ENCODE data around the gene ATP7B.
"Not testable (repeated sequence)": the region's sequence is repeated elsewhere in the genome, so short reads cannot be mapped to it uniquely, and the experiment has no call there.

The ATP7B gene

DNA sequence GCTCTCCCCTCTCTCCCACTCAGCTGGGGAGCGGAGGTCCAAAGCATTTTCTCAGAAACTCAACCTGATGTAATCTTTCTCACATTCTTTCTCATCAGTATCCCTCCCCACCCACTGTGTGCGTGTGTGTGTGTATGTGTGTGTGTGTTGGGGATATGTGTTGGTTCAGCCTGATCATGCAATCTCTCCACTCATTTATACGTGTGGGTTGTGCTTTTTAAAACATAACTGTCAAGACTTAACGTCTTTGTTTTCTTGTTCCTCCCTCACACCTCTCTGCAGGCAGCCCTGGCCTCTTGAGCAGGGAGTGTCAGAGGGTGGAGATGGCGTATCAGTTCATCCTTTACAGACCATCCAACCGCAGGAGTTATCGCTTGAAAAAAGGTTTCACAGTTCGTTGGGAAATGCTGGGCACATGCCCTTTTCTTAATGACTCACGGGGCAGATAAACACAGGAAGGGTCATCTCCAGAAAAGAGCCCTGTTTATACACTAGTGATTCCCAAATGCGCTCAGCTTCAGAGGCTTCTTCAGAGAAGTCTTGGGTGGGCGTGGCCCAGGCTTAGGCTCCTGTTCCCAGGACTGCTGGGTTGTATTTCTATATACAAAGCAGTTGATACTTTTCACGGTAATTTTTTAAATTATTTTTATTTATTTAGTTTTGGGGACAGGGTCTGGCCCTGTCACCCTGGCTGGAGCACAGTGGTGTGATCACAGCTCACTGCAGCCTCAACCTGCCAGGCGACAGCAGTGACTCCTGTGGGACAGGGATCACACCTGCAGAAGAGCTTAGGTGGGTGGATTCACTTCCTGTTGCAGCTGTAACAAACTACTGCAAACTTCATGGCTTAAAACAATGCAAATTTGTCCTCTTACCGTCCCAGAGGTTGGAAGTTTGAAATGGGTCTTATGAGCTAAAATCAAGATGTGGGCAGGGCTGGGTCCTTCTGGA is 89.2 kb downstream of the ATP7B start:
- DNase-seq (ENCODE audit: low read depth): no peak

DNA sequence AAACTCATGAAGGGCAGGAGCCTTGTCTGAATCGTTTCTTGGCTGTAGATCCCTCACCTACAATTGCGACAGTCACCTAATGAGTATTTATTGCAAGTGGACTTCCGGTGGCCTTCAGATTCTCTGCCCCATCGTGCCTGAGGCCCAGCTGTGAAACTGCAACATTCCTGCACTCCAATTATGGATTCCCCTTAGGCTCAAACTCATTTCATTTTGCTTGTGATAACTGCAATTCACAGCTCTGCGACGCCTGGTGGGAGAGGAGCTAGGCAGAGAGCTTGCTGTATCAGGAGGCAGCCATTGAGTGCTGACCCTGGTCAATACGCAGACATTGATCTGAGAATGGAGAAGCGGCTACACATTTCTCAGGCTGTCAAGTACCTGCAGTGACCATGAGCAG is 90.5 kb downstream of the ATP7B start:
- DNase-seq (ENCODE audit: low read depth): no peak

DNA sequence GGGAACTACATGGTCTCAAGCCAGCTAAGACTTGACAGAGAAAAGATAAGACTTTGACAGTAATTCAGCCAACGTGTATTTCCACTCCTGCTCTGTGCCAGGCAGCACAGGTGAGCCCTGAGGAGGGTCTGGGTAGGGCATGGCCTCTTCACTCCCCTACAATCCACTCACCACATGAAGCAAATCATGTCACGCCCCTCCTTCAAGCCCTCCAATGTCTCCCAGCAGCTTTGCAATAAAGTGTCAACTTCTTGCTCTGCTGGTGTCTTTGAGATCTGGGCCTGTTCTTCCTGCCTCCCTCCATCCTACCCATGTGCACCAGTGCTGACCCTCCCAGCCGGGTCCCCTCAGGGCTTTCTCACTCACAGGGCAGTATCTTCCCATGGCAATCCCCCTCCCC is 91.0 kb downstream of the ATP7B start:
- DNase-seq (ENCODE audit: low read depth): no peak

DNA sequence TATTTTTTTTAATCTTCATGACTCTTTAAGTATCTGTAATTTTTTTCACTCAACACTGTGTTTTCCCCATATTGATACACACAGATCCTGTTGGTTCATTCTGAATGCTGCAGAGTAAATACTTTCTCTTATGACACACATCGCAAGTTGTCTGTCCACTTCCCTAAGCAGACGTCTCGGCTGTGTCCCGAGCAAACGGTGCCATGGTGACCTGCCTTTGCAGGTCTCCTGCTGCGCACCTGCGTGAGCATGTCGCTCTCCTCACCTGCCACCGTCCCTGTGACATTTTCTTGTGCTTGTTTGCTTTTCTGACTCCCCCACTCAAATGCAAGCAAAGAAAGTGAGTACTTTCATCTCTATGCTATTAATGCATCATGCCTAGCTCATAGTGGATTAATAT is 91.7 kb downstream of the ATP7B start:
- no peak for DNase-seq (ENCODE audit: low read depth)

DNA sequence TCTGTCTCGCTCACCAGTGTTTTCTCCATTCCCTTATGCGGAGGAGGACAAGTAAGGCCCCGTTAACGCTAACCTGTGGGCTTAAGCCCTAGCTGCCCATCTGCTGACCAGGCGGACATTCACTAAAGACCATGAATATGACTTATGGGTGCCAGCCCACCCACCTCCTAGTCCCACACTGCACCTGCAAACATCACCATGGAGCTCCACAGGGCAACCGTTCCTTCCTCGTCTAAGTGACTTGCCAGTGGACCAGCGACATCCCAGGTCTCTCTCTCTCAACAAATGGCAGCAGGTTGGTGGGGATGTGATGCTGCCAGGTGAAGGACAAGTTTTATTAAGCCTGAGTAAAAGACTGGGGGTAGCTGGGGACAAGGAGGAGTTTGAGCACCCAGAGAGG is 94.3 kb downstream of the ATP7B start:
- DNase-seq (ENCODE audit: low read depth): no peak

DNA sequence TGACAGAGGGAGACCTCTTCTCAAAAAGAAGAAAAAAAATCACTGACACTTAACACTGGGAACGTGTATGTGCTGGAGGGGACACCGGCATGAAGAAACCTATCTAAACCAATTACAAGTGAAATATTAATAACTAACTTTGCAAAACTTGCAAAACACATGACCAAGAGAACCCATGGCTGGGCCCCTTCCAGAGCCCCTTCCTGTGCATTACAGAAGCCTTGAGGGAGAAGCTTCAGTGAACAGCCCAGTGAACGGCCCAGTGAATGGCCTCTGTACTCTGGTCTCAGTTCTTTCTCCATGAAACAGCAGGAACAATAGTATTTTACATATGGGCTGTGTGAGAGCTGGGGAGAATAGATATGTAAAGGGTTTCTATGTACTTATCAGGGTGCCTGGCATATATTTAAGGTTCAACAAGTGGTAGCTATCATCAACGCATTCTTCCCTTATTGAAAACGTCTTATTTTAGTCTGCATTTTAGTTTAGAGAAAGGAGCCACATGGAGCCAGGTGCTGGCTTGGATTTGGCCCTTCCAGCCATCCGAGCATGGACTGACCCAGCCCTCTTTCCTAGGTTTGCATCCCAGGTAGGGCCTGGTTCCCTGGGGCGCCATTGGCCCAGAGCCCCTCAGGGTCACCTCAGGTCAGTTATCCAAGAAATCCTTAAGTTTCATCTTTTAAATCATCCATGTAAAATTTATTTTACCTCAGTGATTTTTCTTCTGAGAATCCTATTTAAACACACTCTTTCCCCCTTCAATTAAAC is 95.0 kb downstream of the ATP7B start:
- no peak for DNase-seq (ENCODE audit: low read depth)

DNA sequence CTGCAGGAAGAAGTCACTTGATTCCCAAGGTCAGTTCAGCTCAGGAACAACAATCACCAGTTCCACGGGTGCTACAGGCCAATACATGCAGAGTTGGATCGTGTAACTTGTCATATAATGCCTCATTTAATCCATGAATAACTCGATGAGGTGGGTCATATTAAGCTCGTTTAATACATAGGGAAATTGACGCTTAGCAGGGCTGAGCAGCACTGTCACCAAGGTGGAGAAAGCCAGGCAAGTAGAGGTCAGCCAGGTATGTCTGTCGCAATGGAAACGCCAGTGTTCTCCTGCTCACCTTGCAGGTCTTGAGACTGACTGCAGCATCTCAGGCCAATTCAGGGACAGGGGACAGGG is 97.1 kb downstream of the ATP7B start:
- no peak for DNase-seq (ENCODE audit: low read depth)

DNA sequence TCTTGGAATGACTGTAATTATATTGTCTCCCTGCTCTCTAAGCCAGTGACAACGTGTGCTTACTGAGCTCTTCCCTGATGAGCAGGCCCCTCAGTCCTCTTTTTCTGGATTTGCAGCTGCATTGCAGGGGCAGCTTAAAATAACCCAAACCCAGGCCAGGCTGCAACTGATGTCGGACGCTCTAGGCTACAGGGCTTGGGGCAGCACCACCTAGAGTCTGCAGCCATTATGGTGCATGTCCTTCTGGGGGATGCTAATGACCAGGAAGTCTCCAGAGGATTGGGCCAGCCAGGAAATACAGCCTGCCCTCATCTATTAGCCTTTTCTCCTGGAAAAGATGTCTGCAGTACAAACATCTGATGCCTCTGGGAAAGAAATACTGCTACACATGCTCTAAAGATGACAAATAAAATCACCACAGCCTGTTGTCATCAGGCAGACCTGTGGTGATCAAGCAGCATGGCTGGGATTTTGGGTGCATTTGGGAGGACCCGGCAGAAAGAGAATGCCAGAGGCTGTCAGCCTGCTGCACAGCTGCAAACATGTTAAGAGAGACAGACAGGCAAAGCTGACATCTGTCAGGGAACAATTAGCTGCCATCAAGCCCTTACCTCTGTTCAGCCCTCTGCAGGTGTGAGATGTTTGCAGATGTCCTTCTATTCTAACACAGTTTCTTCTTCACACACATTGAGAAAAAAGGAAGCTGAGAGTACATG is 97.7 kb downstream of the ATP7B start:
- DNase-seq (ENCODE audit: low read depth): no peak

DNA sequence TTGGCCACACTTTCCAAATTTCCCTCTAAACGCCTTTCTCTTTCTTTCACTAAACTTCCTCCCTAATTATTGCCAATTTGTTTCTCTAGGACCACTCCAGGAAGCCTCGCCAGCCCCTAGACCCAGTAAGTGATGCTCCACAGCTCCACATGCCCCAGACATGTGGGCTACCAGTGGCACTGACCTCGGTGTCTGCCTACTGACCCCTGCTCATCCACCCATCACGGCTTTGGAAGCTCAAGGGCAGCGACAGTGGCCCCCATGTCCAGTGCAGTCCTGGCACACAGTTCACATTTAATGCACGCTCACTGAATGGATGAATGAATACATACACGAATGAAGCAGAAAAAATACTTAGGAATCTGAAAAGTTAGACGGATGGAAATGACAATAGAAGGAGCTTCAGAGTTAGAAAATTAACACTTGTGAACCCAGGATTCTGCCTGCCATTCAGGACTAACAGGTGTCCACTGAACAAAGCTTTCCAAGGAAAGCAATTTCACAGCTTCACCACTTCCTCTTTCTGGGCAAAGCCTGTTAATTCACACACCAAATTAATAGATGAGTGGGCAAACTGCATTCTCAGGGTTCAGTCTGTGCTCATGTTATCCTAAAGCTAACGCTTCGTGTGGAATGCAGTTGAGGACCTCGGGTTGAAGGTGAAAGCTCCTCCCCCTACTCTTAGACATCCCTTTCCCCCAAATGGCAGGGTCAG is 98.6 kb downstream of the ATP7B start:
- no peak for DNase-seq (ENCODE audit: low read depth)

DNA sequence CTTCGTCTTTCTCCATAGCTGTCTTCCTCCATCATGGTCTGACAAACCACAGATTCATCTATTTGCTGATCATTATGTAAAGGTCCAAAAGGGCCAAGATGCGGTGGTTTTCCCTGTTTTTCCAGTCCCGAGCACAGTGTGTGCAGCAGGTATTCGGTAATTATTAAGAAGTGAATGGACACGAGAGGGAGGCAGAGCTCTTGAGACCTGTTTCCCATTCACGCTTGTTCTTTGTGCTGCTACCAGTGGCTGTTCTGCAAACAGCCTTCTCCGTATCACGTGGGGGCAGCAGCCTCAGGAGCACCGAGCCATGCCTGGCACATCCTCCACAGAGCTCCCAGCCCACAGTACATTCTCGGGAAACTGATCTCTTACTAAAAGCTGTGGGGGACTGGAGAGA is 99.2 kb downstream of the ATP7B start:
- no peak for DNase-seq (ENCODE audit: low read depth)

DNA sequence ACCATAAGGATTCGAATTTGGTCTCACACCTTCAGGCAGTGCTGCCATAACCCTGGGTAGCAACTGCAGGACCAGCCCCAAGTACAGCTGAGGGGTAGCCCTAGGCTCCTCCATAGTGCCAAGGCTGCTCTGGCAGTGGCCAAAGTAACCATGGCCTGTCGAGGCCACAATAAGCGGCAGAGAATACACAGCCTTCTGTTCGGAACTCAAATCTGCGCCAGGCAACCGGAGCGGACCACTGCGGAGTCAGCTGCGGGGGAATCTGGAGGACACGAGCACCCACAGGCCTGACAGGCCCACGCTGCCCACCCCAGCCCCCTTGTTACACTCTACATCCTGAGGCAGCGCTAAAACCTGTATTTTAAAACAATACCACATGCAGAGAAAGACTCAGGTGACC is 100.7 kb downstream of the ATP7B start:
- no peak for DNase-seq (ENCODE audit: low read depth)

DNA sequence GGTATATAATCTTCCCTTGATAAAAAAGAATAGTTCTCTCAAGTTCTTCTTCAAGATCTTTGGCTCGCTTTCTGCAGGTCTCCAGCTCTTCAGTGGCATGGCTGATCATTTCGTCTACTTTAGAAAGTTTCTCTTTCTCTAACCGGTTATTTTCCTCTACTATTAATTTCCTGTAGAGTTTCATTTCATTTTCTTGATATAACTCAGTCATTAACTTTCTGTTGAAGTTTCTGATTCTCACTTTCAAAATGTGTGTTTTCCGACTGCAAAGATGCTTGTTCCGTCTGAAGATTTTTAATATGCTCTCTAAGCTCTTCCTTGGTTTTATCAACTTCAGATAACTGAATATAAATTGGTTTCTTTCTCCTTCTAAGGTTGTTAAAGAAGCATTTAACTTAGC is 102.0 kb downstream of the ATP7B start:
- not testable (repeated sequence) for DNase-seq (ENCODE audit: low read depth)

DNA sequence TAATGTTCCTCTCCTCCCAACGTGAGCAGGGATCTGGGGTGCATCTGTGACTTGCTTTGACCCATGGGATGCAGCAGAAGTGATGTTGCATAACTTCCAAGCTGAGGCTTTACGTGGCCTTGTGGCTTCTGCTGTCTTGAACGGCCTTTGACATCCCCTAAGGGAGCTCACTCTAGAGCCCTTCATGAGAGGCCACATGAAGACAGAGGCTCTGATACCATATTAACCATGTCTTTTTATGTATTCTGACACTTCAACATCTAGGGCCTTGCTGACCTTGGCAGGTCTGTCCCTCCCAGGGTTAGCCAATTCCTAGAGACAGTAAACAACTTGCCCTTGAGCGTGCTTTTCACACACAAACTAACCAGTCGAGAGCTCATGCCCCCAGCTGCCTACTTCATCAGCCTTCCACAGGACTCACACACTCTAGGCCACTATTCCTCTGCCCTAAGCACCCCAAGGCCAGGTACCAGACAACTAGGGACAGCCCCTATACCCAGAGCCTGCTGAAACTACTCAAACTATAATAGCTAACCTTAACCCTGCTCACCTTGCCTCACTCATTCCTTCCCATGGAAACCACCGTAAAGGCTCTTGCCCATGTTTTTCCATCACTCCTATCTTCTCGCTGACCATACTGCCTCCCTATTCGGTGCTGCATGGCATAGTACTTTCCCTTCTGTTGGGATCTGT is 104.1 kb downstream of the ATP7B start:
- DNase-seq (ENCODE audit: low read depth): no peak

DNA sequence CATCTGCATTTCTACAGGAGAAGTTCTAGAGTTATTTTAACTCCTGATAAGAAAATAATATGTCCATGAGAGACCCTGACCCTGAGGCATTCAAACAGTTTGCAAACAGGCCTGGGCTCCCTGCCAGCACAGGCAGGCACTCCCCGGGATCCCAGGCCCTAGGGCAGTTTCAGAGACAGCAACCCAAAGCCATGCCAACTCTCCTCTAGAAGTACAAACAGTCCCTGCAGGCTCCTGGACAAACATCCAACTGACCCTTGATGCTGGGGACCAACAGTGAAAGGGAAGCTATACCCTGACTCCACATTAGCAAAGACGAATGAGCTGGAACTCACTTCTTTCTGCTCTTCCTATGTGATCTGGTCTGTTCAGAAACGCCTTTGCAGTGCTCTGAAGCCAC is 104.7 kb downstream of the ATP7B start:
- DNase-seq (ENCODE audit: low read depth): no peak

DNA sequence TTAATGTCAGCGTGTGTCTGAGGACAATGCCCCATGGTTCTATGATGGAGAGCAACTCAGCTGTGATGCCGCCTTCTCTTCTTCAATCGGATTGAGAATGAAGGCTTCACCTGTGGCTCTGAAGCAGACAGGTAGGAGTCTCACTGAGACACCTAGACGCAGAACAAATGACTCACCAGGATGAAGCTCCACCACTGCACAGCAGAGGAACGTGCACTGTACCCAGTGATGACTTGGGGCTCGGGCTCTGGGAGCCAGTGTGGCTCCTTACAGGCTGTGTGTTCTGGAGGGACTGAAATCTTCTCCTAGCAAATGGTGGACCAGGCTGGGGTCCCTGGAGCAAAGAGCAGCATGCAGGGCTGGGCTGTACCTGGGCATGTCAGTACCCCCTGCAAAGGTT is 105.5 kb downstream of the ATP7B start:
- DNase-seq (ENCODE audit: low read depth): no peak

DNA sequence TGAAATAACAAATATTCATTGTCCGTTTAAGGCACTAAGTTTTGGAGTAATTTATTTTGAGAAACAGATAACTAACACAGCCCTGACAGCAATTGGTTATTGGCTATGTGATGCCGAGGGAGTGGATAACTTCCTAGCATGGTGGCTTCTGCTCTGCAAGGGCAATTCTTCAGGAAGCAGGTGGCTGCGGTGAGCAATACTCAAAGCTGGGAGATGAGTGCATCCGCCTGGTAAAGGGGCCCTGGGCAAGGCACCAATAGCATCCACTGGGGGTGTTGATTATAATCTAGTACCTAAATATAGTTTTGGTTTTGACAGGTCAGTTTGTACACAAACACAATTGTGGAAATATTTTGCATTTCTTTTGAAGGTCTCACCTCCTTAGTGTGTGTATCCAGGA is 108.5 kb downstream of the ATP7B start:
- DNase-seq (ENCODE audit: low read depth): no peak

DNA sequence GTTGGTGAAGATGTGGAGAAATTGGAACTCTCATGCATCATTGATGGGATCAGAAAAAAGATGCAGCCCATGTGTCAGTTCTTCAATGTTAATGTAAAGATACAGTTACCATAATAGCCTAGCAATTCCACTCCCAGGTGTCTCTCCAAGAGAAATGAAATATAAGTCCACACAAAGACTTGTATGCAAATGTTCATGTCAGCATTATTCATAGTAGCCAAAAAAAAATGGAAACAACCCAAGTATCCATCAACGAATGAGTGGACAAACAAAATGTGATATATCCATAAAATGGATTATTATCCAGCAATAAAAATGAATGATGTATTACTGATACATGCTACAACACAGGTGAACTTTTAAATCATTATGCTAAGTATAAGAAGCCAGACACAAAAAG is 110.8 kb downstream of the ATP7B start:
- no peak for DNase-seq (ENCODE audit: low read depth)

DNA sequence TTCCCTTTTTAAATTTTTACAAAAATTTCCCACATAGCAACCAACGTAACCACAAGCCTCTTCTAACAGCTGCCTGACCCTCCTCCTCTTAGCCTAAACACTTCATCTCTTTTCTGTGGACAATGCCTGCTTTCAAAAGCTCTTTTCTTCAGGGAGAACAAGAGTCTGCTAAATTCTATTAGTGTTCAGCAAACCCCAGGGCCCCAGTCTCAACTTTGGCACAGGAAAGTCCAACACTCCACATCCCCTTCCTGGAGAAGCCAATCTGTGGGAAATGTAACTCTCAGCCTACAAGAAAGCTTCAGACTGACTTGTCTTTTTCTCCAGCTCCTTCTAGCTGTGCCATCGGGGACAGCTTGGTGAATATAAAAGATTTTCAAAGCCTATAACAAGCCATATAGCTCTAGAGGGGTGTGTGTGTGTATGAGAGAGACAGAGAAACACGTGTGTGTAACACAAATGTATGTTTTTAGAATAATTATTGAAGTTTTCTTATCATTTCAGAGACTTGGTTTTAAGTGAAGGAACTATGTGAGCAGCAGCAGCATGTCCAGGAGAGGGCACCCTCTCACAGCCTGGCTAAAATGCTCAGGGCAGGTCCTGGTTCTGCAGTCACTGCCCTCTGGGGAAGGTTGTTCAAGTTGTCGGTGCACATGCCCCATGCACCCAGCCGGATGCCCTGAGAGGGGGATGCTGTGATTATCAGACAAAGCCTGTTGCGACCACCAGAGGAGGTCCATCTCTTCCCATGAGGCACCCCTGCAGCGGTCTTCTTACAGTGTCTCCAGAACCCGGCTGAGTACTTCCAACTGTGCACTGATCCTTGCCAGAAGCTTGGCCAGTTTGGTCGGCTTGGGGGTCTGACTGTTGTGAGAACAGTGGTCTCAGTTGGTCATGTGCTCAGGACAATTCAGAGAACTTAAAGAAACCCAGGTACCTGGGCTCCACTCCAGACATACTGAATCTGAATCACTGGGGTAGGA is 115.1 kb downstream of the ATP7B start:
- DNase-seq (ENCODE audit: low read depth): peak; percentile 43

DNA sequence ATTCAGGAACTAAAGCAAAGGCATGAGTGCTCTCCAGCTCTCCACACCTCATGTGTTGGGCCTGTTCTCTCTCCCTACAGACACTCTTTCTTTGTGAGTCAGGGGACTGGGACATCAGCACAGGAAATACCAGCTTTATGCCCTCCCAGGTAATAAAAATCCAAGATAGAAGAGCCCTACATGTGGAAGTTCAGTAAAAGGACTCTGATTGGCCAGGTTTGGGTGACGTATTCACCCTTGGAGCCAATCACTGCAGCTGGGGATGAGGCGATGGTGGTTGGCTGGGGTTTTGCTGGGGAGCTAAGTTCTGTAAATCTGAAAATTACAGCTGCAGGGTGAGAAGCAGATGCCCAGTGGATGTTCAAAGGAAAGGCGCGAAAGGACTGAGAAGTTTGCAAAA is 117.0 kb downstream of the ATP7B start:
- no peak for DNase-seq (ENCODE audit: low read depth)

DNA sequence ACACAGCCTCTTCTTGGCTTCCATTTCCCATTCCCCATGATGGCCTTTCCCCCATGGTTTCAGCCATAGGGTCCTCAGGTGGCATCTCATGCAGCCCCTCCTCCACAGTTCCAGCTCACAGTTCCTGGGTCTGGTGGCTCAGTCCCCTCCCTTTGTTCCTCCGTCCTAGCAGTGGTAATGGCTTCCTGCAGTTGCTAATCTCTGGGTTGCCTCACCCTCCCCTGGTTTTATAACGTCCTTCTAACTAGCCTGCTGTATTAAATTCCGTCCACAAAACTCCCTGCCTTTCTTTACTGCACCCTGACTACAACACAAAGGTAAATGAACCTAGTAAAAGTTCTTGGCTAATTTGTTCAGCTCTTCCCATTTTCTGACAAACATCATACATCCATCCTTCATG is 118.6 kb downstream of the ATP7B start:
- no peak for DNase-seq (ENCODE audit: low read depth)
